ENCODE results near the gene RBCK1. TPM values are rescaled to one million over a fixed set of nuclear protein-coding genes. Genes with fewer than 3 reads are reported as not detected.

The RBCK1 gene
- total and polyA plus RNA-seq, 9 of the 15 experiments (the other 6 are each of a cell fraction or from before 2014, with no cell fraction given): 5.9 to 59.3 (median 26.5) TPM

DNA sequence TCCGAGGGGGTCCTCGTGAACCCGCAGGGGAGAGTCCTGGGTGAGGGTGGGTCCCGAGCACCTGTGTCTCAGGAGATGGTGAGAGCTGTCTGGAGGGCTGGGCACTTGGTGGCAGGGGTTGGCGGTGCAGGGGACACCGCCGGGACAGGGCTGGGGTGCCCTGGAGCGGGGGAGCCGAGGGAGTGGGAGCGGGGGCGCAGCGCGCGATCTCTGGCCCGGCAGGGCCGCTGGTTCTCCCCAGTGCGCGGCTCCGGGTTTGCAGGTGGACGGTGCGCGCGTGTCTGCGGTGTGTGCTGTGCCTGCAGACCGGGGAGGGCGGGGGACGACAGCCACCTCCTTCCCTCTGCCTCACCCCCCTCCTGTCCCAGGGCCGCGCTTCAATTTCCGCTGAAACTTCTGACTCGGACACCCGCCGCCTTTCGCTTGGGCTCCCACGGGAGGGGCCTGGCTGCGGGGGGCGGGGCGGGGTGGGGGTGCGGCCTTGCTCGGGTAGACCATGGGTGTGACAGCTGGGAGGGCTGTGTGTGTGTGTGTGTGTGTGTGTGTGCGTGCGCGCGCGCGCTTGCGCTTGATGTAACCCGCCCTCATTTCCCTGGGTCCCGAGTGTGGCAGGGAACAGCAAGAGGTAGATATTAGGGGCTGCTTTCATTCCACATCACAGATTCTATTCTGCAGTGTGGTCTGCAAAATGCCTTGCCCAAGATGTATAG, 26.4 kb upstream of the RBCK1 start (continued):
- TF ChIP-seq ZBTB8A (IDR thresholded peaks at IDR 0.05; ENCODE audit: partially characterized antibody) (no peak), KAT8 (IDR thresholded peaks at IDR 0.05; ENCODE audit: low read depth) (no peak), ZNF23 (CRISPR knock-in tag; IDR thresholded peaks at IDR 0.05) (no peak), BACH1 (tag; IDR thresholded peaks at IDR 0.05) (no peak), ESRRA (IDR thresholded peaks at IDR 0.05; ENCODE audit: borderline replicate concordance, low read depth) (peak; percentile 30; the same call in 1 of the 2 replicates), CCNT2 (IDR thresholded peaks at IDR 0.05; ENCODE audit: borderline replicate concordance, extremely low read depth, insufficient read length, low read depth, low read length) (peak; percentile 76), NFRKB (IDR thresholded peaks at IDR 0.05; ENCODE audit: low read depth) (no peak; the same call in 1 of the 2 replicates), CBFB (CRISPR knock-in tag; IDR thresholded peaks at IDR 0.05) (0 out of 2 replicates have a peak, but pooled peaks have one; percentile 60), HMG20A (CRISPR knock-in tag; conservative IDR thresholded peaks at IDR 0.05) (no peak), MXI1 (IDR thresholded peaks at IDR 0.05; ENCODE audit: low read depth, low read length) (no peak)
- TF ChIP-seq, protein P1, sequence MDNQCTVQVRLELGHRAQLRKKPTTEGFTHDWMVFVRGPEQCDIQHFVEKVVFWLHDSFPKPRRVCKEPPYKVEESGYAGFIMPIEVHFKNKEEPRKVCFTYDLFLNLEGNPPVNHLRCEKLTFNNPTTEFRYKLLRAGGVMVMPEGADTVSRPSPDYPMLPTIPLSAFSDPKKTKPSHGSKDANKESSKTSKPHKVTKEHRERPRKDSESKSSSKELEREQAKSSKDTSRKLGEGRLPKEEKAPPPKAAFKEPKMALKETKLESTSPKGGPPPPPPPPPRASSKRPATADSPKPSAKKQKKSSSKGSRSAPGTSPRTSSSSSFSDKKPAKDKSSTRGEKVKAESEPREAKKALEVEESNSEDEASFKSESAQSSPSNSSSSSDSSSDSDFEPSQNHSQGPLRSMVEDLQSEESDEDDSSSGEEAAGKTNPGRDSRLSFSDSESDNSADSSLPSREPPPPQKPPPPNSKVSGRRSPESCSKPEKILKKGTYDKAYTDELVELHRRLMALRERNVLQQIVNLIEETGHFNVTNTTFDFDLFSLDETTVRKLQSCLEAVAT (IDR thresholded peaks at IDR 0.05): peak; percentile 95 to 97
- TF ChIP-seq, protein P2, sequence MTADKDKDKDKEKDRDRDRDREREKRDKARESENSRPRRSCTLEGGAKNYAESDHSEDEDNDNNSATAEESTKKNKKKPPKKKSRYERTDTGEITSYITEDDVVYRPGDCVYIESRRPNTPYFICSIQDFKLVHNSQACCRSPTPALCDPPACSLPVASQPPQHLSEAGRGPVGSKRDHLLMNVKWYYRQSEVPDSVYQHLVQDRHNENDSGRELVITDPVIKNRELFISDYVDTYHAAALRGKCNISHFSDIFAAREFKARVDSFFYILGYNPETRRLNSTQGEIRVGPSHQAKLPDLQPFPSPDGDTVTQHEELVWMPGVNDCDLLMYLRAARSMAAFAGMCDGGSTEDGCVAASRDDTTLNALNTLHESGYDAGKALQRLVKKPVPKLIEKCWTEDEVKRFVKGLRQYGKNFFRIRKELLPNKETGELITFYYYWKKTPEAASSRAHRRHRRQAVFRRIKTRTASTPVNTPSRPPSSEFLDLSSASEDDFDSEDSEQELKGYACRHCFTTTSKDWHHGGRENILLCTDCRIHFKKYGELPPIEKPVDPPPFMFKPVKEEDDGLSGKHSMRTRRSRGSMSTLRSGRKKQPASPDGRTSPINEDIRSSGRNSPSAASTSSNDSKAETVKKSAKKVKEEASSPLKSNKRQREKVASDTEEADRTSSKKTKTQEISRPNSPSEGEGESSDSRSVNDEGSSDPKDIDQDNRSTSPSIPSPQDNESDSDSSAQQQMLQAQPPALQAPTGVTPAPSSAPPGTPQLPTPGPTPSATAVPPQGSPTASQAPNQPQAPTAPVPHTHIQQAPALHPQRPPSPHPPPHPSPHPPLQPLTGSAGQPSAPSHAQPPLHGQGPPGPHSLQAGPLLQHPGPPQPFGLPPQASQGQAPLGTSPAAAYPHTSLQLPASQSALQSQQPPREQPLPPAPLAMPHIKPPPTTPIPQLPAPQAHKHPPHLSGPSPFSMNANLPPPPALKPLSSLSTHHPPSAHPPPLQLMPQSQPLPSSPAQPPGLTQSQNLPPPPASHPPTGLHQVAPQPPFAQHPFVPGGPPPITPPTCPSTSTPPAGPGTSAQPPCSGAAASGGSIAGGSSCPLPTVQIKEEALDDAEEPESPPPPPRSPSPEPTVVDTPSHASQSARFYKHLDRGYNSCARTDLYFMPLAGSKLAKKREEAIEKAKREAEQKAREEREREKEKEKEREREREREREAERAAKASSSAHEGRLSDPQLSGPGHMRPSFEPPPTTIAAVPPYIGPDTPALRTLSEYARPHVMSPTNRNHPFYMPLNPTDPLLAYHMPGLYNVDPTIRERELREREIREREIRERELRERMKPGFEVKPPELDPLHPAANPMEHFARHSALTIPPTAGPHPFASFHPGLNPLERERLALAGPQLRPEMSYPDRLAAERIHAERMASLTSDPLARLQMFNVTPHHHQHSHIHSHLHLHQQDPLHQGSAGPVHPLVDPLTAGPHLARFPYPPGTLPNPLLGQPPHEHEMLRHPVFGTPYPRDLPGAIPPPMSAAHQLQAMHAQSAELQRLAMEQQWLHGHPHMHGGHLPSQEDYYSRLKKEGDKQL (CRISPR knock-in tag; IDR thresholded peaks at IDR 0.05; ENCODE audit: borderline replicate concordance): no peak
- TF ChIP-seq, protein P3, sequence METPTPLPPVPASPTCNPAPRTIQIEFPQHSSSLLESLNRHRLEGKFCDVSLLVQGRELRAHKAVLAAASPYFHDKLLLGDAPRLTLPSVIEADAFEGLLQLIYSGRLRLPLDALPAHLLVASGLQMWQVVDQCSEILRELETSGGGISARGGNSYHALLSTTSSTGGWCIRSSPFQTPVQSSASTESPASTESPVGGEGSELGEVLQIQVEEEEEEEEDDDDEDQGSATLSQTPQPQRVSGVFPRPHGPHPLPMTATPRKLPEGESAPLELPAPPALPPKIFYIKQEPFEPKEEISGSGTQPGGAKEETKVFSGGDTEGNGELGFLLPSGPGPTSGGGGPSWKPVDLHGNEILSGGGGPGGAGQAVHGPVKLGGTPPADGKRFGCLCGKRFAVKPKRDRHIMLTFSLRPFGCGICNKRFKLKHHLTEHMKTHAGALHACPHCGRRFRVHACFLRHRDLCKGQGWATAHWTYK (CRISPR knock-in tag; IDR thresholded peaks at IDR 0.05): peak; percentile 86
- TF ChIP-seq, protein P4, sequence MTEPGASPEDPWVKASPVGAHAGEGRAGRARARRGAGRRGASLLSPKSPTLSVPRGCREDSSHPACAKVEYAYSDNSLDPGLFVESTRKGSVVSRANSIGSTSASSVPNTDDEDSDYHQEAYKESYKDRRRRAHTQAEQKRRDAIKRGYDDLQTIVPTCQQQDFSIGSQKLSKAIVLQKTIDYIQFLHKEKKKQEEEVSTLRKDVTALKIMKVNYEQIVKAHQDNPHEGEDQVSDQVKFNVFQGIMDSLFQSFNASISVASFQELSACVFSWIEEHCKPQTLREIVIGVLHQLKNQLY (CRISPR knock-in tag; conservative IDR thresholded peaks at IDR 0.05): peak in 1 of 2 experiments; percentile 43; a peak in 1 of 4 replicates
- TF ChIP-seq, protein P5, sequence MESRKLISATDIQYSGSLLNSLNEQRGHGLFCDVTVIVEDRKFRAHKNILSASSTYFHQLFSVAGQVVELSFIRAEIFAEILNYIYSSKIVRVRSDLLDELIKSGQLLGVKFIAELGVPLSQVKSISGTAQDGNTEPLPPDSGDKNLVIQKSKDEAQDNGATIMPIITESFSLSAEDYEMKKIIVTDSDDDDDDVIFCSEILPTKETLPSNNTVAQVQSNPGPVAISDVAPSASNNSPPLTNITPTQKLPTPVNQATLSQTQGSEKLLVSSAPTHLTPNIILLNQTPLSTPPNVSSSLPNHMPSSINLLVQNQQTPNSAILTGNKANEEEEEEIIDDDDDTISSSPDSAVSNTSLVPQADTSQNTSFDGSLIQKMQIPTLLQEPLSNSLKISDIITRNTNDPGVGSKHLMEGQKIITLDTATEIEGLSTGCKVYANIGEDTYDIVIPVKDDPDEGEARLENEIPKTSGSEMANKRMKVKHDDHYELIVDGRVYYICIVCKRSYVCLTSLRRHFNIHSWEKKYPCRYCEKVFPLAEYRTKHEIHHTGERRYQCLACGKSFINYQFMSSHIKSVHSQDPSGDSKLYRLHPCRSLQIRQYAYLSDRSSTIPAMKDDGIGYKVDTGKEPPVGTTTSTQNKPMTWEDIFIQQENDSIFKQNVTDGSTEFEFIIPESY (CRISPR knock-in tag; IDR thresholded peaks at IDR 0.05): no peak
